ENCODE data around the gene COA1.
"Not testable (repeated sequence)": the region's sequence is repeated elsewhere in the genome, so short reads cannot be mapped to it uniquely, and the experiment has no call there.

Gene COA1

GRCh38 chr7:43758029-43758821 is 28.9 kb upstream of the COA1 start, which contains the start of gene BLVRA:
Gene BLVRA (plus strand): TSS chr7:43758680. CDS start chr7:43771159, 12,479 bp downstream.
- DNase-seq (ENCODE audit: low read depth in 2 of 2) = peak in 1 of 2 donors; percentile 33

GRCh38 chr7:43757073-43757720 is 27.9 kb upstream of the COA1 start:
- DNase-seq (ENCODE audit: low read depth in 2 of 2) = no peak

- DNase-seq (ENCODE audit: low read depth in 2 of 2) = no peak
Measured at GRCh38 chr7:43756368-43757072, 27.2 kb upstream of the COA1 start.

GRCh38 chr7:43754596-43754995 is 25.3 kb upstream of the COA1 start:
- no peak for DNase-seq (ENCODE audit: low read depth in 2 of 2)

- DNase-seq (ENCODE audit: low read depth in 2 of 2) = no peak
Measured at GRCh38 chr7:43753843-43754242, 24.5 kb upstream of the COA1 start.

GRCh38 chr7:43753271-43753810 is 24.0 kb upstream of the COA1 start:
- DNase-seq (ENCODE audit: low read depth in 2 of 2) = no peak

GRCh38 chr7:43752411-43752810 is 23.1 kb upstream of the COA1 start:
- no peak for DNase-seq (ENCODE audit: low read depth in 2 of 2)

- no peak for DNase-seq (ENCODE audit: low read depth in 2 of 2)
Measured at GRCh38 chr7:43750016-43750887, 20.9 kb upstream of the COA1 start.

- no peak for DNase-seq (ENCODE audit: low read depth in 2 of 2)
Measured at GRCh38 chr7:43749383-43749940, 20.1 kb upstream of the COA1 start.

- no peak for DNase-seq (ENCODE audit: low read depth in 2 of 2)
Measured at GRCh38 chr7:43747328-43748105, 18.2 kb upstream of the COA1 start.

GRCh38 chr7:43742692-43743091 is 13.4 kb upstream of the COA1 start:
- DNase-seq (ENCODE audit: low read depth in 2 of 2) = no peak

GRCh38 chr7:43737467-43738127 is 8.3 kb upstream of the COA1 start:
- DNase-seq (ENCODE audit: low read depth in 2 of 2) = no peak

- peak; percentile 30 to 40 for DNase-seq (ENCODE audit: low read depth in 2 of 2)
Measured at GRCh38 chr7:43735802-43736603, 6.7 kb upstream of the COA1 start.

GRCh38 chr7:43735403-43735801 is 6.1 kb upstream of the COA1 start:
- DNase-seq (ENCODE audit: low read depth in 2 of 2) = no peak

- not testable (repeated sequence) for DNase-seq (ENCODE audit: low read depth in 2 of 2)
Measured at GRCh38 chr7:43734575-43735332, 5.4 kb upstream of the COA1 start.

- not testable (repeated sequence) for DNase-seq (ENCODE audit: low read depth in 2 of 2)
Measured at GRCh38 chr7:43731494-43731893, 2.2 kb upstream of the COA1 start.

GRCh38 chr7:43729924-43730248 is 563 bp upstream of the COA1 start:
- DNase-seq (ENCODE audit: low read depth in 2 of 2) = no peak

GRCh38 chr7:43727494-43727893 is 1.8 kb downstream of the COA1 start:
- DNase-seq (ENCODE audit: low read depth in 2 of 2) = no peak
